SJSA1 (cell line): ENCODE data around the gene TREX2. TPM values are rescaled to one million over a fixed set of nuclear protein-coding genes. Genes with fewer than 3 reads are reported as not detected.

Experiments
- DNase-seq, 2 experiments: peaks; one replicate each; pipeline ENCODE4 v3.0.0-alpha.2; 2015 to 2020; ENCODE audit warnings: low spot score in 2 of 2, low read depth in 1 of 2
- H3K27ac ChIP-seq: fragments of 250-450 bp; sonication (Bioruptor Pico); 2 replicates; pipeline ENCODE4 v1.5.1; 2020; ENCODE audit warnings: mild to moderate bottlenecking, moderate library complexity
- H3K27me3 ChIP-seq: fragments of 250-450 bp; sonication (Bioruptor Pico); replicated peaks from 2 replicates; pipeline ENCODE4 v1.5.1; 2020; ENCODE audit warnings: mild to moderate bottlenecking, moderate library complexity
- H3K36me3 ChIP-seq: fragments of 250-450 bp; sonication (Bioruptor Pico); 2 replicates; pipeline ENCODE4 v1.5.1; 2020; ENCODE audit warnings: mild to moderate bottlenecking
- H3K4me1 ChIP-seq: fragments of 250-450 bp; sonication (Bioruptor Pico); replicated peaks from 2 replicates; pipeline ENCODE4 v1.6.1; 2021; ENCODE audit warnings: mild to moderate bottlenecking
- H3K4me3 ChIP-seq: fragments of 250-450 bp; sonication (Bioruptor Pico); 2 replicates; pipeline ENCODE4 v1.5.1; 2020; ENCODE audit warnings: mild to moderate bottlenecking
- H3K9me3 ChIP-seq: fragments of 250-450 bp; sonication (Bioruptor Pico); replicated peaks from 2 replicates; pipeline ENCODE4 v1.5.1; 2020; ENCODE audit warnings: mild to moderate bottlenecking
- total RNA-seq: library from RNA; depleted of rRNA; stranded (reverse); fragments of >200 nt; shearing (Covaris generic); gene quantifications from 2 replicates; pipeline ENCODE4 v1.2.3, GENCODE V29; 2014

Gene TREX2
- total RNA-seq, 1 experiment from 2014 or later, result 0.39 TPM

DNA sequence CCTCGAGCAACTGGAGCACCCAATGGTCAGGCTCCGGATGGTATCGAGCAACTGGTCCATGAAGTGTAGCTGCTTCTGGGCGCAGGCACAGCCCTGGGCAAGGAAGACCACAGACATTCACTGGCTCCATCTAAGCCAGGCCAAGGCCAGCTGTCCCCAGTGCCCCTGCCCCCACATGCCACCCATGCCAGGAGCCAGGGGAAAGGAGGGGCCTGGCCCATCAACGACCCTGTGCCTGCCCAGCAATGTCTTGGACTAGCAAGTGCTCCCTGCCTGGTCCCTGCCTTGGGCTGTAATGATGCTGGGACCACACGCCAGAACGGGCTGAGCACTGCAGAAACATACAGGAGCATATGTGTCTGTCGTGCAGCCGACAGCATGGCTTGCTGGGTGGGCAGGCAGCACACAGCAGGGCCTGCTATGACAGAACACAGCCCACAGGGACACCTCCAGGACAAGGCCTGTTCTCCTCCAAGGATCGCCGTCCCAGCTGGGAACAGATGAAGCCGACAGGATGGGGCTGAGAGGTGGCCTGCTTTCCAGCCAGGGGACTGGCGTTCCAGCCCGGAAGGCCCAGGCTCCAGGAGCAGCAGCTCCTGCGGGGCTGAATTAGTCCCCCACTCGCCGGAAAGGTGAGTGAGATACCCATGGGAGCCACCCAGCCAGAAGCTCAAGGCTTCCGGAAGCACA lies 11.4 kb upstream of the TREX2 start:
- H3K4me1 ChIP-seq, result no peaks in the 10 kb centered on the region
- H3K9me3 ChIP-seq, result no peaks in the 10 kb centered on the region
- no peaks in the 10 kb centered on the region for H3K27me3 ChIP-seq
- H3K36me3 ChIP-seq, result no peaks in the 10 kb centered on the region
- no peak overlapping the region for H3K27ac ChIP-seq
- no peak for DNase-seq
- H3K4me3 ChIP-seq, result no peak overlapping the region

DNA sequence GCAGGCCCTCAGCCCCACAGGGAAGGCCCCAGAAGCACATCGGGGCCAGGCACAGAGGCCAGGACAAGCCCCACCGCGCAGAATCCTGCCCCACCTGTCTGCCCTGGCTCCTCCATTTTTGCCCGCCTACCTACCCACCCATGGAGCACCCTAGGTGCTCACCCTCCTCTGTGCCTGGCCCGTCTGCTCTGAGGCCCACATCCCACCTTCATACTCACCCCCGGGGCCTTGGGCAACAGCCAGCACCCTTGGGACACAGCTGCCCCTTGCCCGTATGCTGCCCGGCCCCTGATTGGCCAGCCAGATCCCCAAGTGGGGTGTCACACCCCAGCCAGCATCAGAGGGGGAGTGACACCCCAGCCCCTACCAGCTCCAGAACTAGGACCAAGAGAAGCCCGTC lies 10.8 kb upstream of the TREX2 start:
- H3K36me3 ChIP-seq, result no peaks in the 10 kb centered on the region
- DNase-seq, result no peak
- no peak overlapping the region for H3K27ac ChIP-seq
- no peak overlapping the region for H3K4me3 ChIP-seq
- H3K27me3 ChIP-seq, result no peaks in the 10 kb centered on the region
- no peaks in the 10 kb centered on the region for H3K9me3 ChIP-seq
- no peaks in the 10 kb centered on the region for H3K4me1 ChIP-seq

DNA sequence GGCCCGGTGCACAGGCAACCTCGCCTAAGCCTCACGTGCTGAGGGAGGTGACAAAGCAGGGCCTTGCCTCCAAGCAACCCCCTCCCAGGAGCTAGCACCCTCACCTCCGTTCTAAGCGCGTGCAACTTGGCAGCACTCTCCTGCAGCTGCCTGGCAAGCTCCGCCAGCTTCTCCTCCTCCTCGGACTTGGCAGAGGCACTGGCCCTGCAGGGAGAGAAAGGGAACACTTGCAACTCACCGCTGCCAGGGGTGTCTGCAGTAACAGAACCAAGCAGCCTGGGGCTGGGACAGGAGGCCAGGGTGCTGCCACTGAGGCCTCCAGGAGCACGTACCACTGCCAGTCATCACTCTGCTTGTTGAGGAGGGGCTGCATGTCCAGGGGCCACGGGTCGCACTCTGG lies 10.3 kb upstream of the TREX2 start:
- DNase-seq, result no peak
- Histone ChIP-seq H3K27ac (no peak overlapping the region), H3K4me3 (no peak overlapping the region), H3K36me3 (no peaks in the 10 kb centered on the region), H3K4me1 (no peaks in the 10 kb centered on the region), H3K27me3 (no peaks in the 10 kb centered on the region), H3K9me3 (no peaks in the 10 kb centered on the region)

DNA sequence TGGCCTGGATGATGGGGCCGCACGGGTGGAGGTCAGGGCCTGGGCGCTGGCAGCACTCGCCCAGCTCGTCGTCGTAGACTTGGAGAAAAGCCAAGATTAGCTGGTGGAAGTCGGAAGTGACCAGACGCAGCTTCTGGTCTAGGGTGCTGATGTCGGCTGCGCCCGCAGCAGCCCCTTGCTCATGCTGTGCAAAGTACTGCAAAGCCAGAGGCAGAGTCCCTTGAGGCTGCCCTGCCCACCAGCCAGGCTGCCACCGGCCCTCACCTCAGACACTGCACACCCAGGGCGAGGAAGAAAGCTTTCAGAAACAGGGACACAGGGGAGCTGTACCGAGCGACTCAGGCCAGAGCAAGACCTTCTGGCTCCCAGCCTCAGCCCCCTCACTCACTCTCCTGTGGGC lies 9.7 kb upstream of the TREX2 start:
- H3K4me3 ChIP-seq, result no peak overlapping the region
- H3K27me3 ChIP-seq, result no peaks in the 10 kb centered on the region
- H3K4me1 ChIP-seq, result no peaks in the 10 kb centered on the region
- H3K9me3 ChIP-seq, result no peaks in the 10 kb centered on the region
- H3K36me3 ChIP-seq, result no peaks in the 10 kb centered on the region
- DNase-seq, result no peak
- H3K27ac ChIP-seq, result no peak overlapping the region

DNA sequence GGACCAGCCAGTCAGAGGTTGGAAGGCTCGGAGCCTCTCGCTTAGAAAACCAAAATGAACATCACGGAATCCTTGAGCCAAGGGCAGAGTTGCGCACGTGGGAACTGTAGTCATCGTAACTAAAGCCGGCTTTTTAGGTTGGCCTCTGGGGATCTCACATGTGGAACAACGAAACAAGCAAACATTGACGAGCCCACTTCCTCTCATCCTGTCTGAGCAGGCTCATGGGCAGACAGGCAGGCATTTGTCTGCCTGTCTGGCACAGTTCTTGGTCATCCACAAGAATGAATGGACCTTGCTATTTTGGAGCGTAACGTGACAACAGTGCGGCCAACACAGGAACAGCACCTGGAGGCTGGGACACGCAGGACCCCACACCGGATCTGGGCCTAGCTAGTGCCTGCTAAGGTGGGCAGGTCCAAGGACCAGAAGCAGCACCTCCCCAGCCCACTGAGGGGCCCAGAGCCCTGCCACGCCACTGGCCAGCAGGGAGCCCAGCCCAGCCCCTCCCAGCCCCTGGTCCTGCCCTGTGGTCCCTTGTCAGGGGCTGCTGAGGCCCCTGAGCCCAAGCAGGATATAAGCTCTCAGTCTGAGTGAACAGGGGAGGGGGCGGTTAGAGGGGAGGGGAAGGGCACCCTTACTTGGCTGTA lies 9.2 kb upstream of the TREX2 start:
- no peak overlapping the region for H3K4me3 ChIP-seq
- no peaks in the 10 kb centered on the region for H3K36me3 ChIP-seq
- no peaks in the 10 kb centered on the region for H3K4me1 ChIP-seq
- DNase-seq, result no peak
- H3K9me3 ChIP-seq, result no peaks in the 10 kb centered on the region
- no peaks in the 10 kb centered on the region for H3K27me3 ChIP-seq
- no peak overlapping the region for H3K27ac ChIP-seq

DNA sequence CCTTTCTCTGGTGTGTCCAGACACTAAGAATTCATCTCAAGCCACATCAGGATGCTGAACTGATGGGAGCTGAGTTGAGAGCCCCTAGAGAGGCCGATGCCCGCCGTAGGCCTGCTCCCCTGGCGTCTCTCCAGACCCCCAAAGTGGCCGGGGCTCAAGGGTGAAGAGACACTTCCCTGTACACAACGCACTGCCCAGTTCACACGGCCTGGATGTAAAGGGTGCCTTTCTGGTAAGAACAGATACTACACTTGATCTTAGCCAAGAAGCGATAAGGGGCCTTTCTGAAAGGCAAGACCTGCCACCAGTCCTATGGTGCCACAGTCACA lies 5.1 kb upstream of the TREX2 start:
- no peaks in the 10 kb centered on the region for H3K27me3 ChIP-seq
- no peaks in the 10 kb centered on the region for H3K4me1 ChIP-seq
- H3K9me3 ChIP-seq, result no peaks in the 10 kb centered on the region
- DNase-seq, result no peak
- H3K36me3 ChIP-seq, result no peaks in the 10 kb centered on the region
- H3K27ac ChIP-seq, result no peak overlapping the region
- no peak overlapping the region for H3K4me3 ChIP-seq

DNA sequence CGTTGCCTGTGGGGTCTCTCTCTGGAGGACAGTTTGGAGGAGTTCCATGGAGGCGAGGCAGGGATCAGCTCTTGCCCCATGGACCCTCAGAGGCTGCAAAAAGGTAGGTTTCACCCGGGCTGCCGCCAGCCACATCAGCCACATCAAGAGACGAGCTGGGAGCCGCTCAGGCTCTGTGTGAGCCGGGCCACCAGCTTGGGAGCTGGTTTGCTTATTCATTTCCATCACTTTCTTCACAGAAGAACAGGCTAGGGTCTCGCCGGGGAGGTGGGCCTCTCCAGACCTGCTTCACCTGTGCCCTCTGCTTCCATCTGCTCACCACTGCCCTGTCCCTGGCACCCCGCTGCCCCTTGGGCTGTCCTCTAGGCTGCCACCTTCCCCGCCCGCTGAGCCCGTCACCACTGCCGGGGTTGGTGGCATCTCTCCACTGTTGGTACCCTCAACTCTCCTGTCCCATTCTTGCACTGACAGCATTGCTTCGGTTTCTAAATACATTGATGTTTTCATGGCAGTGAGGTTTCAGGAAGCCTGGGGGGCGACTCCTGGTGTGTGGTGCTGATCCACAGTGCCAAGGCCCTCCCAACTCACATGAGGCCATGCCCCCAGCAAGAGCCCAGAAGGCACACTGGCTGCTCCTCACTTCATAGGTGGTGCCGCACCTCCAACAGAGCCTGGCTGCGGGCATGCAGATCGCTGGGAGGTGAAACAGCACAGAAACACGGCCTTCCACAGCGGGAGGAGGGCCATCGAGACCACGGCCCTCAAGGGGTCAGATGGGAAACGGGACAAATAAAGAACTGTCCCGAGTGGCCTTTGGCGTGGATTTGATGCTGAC lies 4.5 kb upstream of the TREX2 start:
- no peaks in the 10 kb centered on the region for H3K36me3 ChIP-seq
- H3K27me3 ChIP-seq, result no peaks in the 10 kb centered on the region
- H3K4me1 ChIP-seq, result no peaks in the 10 kb centered on the region
- no peak for DNase-seq
- no peak overlapping the region for H3K4me3 ChIP-seq
- H3K27ac ChIP-seq, result no peak overlapping the region
- no peaks in the 10 kb centered on the region for H3K9me3 ChIP-seq

DNA sequence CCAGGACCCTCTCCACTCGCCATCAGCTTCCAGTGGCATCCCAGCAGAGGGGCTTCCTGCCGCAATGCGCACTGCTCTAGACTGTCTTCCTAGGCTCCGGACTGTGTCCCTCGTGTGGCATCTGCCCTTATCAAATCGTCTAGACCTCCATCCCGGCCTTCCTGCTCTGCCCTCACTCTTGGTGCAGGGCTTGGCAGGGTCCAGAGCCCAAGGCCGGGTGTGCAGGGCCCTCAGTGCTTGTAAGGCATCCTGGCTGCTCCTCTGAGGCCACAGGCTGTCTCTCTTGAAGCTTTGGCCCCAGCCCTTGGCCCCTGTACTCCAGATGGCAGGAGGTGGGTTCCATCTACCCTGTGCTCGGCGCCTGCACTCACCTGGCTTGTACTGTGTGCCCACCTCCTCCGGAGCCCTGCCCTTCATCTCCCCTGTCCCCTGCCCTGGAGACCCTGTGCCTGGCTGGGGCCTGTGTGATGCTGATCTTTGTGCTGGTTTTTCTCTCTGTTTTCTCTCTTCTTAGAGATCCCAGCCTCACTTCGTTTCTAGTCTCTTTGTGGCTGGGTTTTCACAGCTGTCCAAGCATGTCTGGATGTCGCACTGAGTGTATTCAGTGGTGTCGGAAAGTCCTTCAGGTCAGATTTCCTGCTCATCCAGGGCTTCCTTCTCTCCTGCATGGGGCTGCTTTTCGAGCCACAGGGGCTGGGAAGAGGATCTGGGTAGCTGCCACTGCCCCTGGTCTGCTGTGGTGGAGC lies 3.7 kb upstream of the TREX2 start:
- Histone ChIP-seq H3K9me3 (no peaks in the 10 kb centered on the region), H3K27me3 (no peaks in the 10 kb centered on the region), H3K36me3 (no peaks in the 10 kb centered on the region), H3K4me3 (no peak overlapping the region), H3K27ac (no peak overlapping the region), H3K4me1 (no peaks in the 10 kb centered on the region)
- DNase-seq, result no peak

DNA sequence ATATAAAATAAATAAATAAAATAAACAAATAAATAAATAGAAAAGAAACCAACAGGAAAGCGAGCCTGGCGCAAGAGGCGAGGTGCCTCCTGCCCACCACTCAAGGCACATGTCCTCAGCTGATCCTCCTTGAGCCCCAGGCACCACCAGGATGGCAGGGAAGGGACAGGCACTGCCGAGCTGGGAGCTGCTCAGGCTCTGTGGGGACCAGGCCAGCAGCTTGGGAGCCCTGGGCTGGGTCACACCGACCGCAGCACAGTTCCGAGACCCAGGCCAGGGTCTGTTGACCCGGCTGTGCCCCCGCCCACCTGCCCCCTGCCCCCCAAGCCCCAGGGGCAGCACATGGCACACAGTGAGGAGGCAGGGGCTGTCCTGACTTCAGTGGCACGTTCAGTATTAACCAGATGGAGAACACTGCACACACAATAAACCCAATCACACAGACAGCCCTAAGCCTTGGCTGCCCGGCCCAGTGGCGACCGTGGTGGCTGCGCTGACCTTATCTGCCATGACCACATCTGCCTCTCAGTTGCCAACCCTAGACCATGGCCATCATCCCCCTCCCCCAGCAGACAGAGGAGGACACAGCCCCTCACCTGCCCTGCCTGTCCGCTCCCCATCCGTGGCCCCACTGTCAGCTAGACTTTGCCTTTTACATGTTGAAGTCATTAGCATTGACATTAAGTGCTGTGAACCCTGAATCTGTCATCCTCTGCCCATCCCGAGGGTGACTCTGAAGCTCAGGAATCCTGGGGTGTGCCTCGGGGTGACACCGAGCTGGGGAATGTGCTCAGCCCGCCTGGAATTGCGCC lies 2.9 kb upstream of the TREX2 start:
- DNase-seq, result no peak
- Histone ChIP-seq H3K27ac (no peak overlapping the region), H3K27me3 (no peaks in the 10 kb centered on the region), H3K4me1 (no peaks in the 10 kb centered on the region), H3K9me3 (no peaks in the 10 kb centered on the region), H3K36me3 (no peaks in the 10 kb centered on the region), H3K4me3 (no peak overlapping the region)

DNA sequence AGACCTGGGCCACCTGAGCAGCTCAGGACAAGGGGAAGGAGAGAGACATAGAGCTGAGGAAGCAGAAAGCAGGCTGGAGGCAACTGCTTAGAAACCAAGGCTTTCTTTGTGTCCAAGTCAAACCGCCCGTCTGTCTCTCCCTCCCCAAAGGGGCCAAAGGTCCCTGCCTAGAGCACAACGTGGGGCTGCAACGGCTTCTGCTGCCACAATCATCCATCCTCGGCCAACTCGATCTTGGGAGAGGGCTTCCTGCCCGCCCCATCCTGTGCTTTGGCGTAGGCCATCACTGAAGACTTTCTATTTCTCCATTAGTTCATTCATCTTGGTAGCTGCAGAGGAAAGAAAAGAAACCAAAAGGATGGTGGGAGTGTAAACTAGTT lies 1.7 kb upstream of the TREX2 start:
- no peak for DNase-seq
- Histone ChIP-seq H3K27me3 (no peaks in the 10 kb centered on the region), H3K4me3 (no peak overlapping the region), H3K4me1 (no peaks in the 10 kb centered on the region), H3K27ac (no peak overlapping the region), H3K36me3 (no peaks in the 10 kb centered on the region), H3K9me3 (no peaks in the 10 kb centered on the region)

DNA sequence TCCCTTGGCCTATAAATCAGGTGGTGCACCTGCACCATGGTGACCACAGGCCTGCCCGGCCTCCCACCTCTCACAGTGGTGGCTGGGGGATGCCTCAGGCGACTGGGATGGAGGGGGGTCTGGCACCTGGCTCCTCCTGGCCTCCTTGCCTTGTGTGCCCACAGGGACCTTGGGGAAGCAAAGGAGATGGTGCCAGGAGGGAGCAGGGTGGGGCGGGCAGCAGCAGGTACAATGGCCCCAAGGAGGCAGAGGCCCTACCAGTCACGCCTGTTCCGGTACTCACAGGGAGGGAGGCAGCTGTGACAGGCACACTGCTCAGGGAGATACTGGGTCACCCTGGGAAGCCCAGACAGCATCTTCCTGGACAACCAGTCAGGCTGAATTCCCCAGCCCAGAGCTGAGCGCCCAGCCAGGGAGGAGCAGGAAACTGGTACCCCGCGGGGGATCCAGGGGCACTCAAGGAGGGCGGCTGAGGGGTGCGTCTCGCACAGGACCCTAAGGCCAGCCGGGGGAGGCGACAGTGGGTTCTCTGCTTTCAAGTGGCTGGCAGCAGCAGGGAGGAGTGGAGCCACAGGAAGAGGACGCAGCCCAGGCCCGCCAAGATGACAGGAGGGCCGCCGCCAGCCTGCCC lies 1.2 kb upstream of the TREX2 start:
- H3K9me3 ChIP-seq, result no peaks in the 10 kb centered on the region
- no peak overlapping the region for H3K27ac ChIP-seq
- no peak for DNase-seq
- no peaks in the 10 kb centered on the region for H3K27me3 ChIP-seq
- no peaks in the 10 kb centered on the region for H3K36me3 ChIP-seq
- H3K4me3 ChIP-seq, result no peak overlapping the region
- no peaks in the 10 kb centered on the region for H3K4me1 ChIP-seq

DNA sequence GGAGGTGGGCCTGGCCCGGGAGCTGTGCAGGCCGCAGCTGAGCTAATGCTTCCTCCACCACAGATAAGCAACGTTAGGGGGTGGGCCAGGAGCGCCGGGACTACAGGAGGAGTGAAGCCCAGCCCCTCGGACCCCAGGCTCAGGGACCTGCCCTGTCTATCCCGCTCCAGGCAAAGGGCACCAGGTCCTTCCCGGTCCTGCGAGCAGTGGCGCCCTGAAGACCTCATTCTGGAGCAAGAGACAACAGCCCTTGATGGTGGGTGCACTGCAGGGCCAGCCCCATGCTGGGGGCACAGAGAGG lies 730 bp upstream of the TREX2 start:
- H3K4me3 ChIP-seq, result no peak overlapping the region
- no peak overlapping the region for H3K27ac ChIP-seq
- H3K4me1 ChIP-seq, result no peaks in the 10 kb centered on the region
- H3K27me3 ChIP-seq, result no peaks in the 10 kb centered on the region
- no peaks in the 10 kb centered on the region for H3K36me3 ChIP-seq
- no peak for DNase-seq
- no peaks in the 10 kb centered on the region for H3K9me3 ChIP-seq
